Stimulated activated memory B cell treated with anti-CD40 and anti-IgM and Interleukin-4, amounts not matched to agents 10 μg/mL and 1 μg/mL and 100 μg/mL, for 72 hours (primary cell): ENCODE data around the gene OAS2.
"Not testable (repeated sequence)": the region's sequence is repeated elsewhere in the genome, so short reads cannot be mapped to it uniquely, and the experiment has no call there.

Experiments used
- ATAC-seq: fragments of 150-1000 bp; cut with Tn5 transposase; 2 replicates; pipeline ENCODE4 v1.10.0; 2021
- H3K27ac Mint-ChIP-seq: one replicate; pipeline ENCODE4 v1.8.0; 2022; ENCODE audit warnings: mild to moderate bottlenecking, mixed read lengths
- H3K27me3 Mint-ChIP-seq: one replicate; pipeline ENCODE4 v1.8.0; 2022; ENCODE audit warnings: mixed read lengths
- H3K36me3 Mint-ChIP-seq: one replicate; pipeline ENCODE4 v1.8.0; 2022; ENCODE audit warnings: mixed read lengths
- H3K4me1 Mint-ChIP-seq: one replicate; pipeline ENCODE4 v1.8.0; 2022; ENCODE audit warnings: mixed read lengths
- H3K4me3 Mint-ChIP-seq: one replicate; pipeline ENCODE4 v1.8.0; 2022; ENCODE audit warnings: mild to moderate bottlenecking, moderate library complexity, mixed read lengths
- H3K9me3 Mint-ChIP-seq: one replicate; pipeline ENCODE4 v1.8.0; 2022; ENCODE audit warnings: mixed read lengths

The OAS2 gene

DNA sequence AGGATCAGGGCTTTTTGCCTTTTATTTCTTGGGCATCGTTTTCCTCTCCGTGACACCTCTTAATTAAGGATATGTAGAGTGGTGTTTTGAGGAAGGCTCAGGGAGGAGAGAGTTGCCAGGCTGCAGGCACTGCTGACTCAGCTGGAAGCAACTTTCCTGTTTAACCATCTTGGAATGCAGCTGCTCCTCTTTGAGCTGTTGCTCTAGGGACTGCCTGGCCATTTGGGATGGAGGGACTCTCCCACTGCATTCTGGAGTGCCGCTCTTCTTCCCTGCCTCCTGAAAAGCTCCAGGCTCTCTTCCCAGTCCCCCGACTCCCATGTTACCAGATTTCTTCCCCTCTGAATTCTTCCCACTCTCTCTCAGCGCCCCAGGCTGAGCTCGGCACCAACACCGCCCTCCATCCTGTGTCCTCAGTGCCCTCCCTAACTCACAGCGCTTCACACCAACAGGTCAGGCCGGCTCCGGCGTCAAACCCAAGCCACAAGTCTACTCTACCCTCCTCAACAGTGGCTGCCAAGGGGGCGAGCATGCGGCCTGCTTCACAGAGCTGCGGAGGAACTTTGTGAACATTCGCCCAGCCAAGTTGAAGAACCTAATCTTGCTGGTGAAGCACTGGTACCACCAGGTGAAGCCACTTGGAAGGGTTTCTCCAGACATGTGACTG is 34.2 kb upstream of the OAS2 start:
- peaks cover 27% of the 10 kb centered on the region for H3K36me3 Mint-ChIP-seq
- H3K9me3 Mint-ChIP-seq = no peaks in the 10 kb centered on the region
- ATAC-seq = no peak
- no peaks in the 10 kb centered on the region for H3K27me3 Mint-ChIP-seq
- no peak overlapping the region for H3K4me3 Mint-ChIP-seq
- peaks cover 12% of the 10 kb centered on the region for H3K4me1 Mint-ChIP-seq
- no peak overlapping the region for H3K27ac Mint-ChIP-seq

DNA sequence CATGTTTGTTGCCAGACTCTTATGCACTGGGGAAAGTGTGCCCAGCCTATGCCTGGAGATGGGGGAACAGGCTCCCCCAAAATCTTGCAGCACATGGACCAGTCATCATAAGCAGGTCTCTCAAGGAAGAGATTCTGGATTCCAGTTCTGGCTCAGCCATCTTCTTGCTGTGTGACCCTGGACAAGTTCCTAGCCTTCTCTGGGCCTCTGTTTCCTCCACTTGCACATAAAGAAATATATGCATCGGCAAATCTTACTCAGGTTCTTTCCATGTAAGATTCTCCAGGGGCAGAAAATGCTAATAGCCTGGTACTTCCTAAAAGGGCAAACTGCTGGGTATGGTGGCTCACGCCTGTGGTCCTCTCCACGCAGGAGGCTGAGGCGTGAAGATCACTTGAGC is 32.8 kb upstream of the OAS2 start:
- Mint-ChIP-seq H3K4me1 (no peaks in the 10 kb centered on the region), H3K36me3 (peaks cover 33% of the 10 kb centered on the region), H3K4me3 (no peak overlapping the region), H3K27ac (no peak overlapping the region), H3K27me3 (no peaks in the 10 kb centered on the region), H3K9me3 (no peaks in the 10 kb centered on the region)
- ATAC-seq = no peak

DNA sequence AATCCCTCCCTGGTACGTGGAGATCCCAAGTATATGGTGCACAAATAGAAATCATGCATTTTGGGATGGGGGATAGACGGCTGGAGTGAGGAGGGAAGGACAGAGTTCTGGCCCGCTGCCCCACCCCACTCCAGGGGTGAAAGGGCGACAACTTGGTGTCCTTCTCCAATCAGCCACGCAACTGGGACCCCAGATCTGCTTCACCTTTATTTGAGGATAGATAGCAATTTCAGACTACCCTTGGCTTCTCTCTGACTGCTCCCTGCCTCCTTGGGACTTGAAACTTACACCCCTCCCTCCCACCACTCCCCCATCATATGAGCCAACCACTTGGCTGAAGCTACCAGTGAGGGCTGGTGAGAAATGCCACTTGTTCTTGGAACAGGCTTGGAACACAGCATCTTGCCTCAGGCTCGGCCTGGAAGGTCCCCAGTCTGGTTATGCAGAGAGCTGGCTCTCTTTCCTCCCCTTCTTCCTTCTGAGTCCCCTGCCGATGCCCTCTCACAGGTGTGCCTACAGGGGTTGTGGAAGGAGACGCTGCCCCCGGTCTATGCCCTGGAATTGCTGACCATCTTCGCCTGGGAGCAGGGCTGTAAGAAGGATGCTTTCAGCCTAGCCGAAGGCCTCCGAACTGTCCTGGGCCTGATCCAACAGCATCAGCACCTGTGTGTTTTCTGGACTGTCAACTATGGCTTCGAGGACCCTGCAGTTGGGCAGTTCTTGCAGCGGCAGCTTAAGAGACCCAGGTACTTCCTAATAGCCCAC is 31.9 kb upstream of the OAS2 start:
- no peaks in the 10 kb centered on the region for H3K27me3 Mint-ChIP-seq
- H3K4me1 Mint-ChIP-seq = no peaks in the 10 kb centered on the region
- ATAC-seq = no peak
- no peaks in the 10 kb centered on the region for H3K9me3 Mint-ChIP-seq
- H3K36me3 Mint-ChIP-seq = peaks cover 33% of the 10 kb centered on the region
- no peak overlapping the region for H3K27ac Mint-ChIP-seq
- H3K4me3 Mint-ChIP-seq = no peak overlapping the region

DNA sequence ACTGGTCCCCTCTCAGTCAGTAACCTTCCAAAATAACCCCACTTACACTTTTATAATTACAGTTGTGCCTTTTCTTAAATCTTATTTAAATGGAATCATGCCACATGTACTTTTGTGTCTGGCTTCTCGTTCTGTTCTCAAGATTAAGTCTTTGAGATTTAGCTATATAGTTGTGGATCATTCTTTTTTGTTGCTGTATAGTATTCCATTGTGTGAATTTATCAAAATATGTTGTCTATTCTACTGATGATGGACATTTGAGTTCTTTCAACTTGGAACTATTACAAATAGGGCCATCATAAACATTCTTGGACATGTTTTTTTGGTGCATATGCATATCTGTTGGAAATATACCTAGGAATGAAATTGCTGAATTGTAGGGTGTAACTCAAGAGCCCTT is 31.0 kb upstream of the OAS2 start:
- Mint-ChIP-seq H3K9me3 (peaks cover 2% of the 10 kb centered on the region), H3K27ac (no peak overlapping the region), H3K4me1 (no peaks in the 10 kb centered on the region), H3K36me3 (peaks cover 39% of the 10 kb centered on the region), H3K27me3 (no peaks in the 10 kb centered on the region), H3K4me3 (no peak overlapping the region)
- ATAC-seq = no peak

DNA sequence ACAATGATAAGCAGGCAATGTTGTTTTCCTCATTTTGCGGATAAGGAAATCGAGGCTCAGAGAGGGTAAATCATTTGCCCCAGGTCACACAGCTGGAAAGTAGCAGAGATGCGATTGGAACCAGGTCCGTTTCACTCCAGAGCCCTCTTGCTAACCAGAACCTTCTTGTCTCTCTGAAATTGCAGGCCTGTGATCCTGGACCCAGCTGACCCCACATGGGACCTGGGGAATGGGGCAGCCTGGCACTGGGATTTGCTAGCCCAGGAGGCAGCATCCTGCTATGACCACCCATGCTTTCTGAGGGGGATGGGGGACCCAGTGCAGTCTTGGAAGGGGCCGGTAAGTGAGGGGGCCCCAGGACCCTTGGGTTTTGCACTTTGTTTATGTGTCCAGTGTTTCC is 30.6 kb upstream of the OAS2 start:
- Mint-ChIP-seq H3K27me3 (no peaks in the 10 kb centered on the region), H3K27ac (no peak overlapping the region), H3K9me3 (peaks cover 6% of the 10 kb centered on the region), H3K36me3 (peaks cover 44% of the 10 kb centered on the region), H3K4me1 (no peaks in the 10 kb centered on the region), H3K4me3 (no peak overlapping the region)
- ATAC-seq = no peak

DNA sequence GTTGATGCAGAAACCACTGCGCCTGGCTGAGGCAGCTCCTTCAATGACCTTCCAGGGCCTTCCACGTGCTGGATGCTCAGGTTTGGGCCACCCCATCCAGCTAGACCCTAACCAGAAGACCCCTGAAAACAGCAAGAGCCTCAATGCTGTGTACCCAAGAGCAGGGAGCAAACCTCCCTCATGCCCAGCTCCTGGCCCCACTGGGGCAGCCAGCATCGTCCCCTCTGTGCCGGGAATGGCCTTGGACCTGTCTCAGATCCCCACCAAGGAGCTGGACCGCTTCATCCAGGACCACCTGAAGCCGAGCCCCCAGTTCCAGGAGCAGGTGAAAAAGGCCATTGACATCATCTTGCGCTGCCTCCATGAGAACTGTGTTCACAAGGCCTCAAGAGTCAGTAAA is 29.5 kb upstream of the OAS2 start:
- no peaks in the 10 kb centered on the region for H3K27me3 Mint-ChIP-seq
- H3K9me3 Mint-ChIP-seq = peaks cover 9% of the 10 kb centered on the region
- no peak for ATAC-seq
- no peak overlapping the region for H3K27ac Mint-ChIP-seq
- H3K4me3 Mint-ChIP-seq = no peak overlapping the region
- H3K36me3 Mint-ChIP-seq = peaks cover 50% of the 10 kb centered on the region
- no peaks in the 10 kb centered on the region for H3K4me1 Mint-ChIP-seq

DNA sequence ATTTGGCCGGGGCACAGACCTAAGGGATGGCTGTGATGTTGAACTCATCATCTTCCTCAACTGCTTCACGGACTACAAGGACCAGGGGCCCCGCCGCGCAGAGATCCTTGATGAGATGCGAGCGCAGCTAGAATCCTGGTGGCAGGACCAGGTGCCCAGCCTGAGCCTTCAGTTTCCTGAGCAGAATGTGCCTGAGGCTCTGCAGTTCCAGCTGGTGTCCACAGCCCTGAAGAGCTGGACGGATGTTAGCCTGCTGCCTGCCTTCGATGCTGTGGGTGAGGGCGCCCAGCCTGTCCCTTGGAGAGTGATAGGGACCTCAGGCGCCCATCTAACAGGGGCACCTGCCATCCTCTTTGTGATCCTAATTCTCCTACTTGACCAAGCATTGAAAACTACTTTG is 27.6 kb upstream of the OAS2 start:
- Mint-ChIP-seq H3K27ac (no peak overlapping the region), H3K4me1 (no peaks in the 10 kb centered on the region), H3K27me3 (no peaks in the 10 kb centered on the region), H3K36me3 (peaks cover 42% of the 10 kb centered on the region), H3K4me3 (no peak overlapping the region), H3K9me3 (peaks cover 9% of the 10 kb centered on the region)
- ATAC-seq = no peak

DNA sequence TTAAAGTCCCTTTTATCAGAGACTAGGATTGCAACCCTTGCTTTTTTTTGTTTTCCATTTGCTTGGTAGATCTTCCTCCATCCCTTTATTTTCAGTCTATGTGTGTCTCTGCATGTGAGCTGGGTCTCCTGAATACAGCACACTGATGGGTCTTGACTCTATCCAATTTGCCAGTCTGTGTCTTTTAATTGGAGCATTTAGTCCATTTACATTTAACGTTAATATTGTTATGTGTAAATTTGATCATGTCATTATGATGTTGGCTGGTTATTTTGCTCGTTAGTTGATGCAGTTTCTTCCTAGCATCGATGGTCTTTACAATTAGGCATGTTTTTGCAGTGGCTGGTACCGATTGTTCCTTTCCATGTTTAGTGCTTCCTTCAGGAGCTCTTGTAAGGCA is 21.2 kb upstream of the OAS2 start:
- peaks cover 82% of the 10 kb centered on the region for H3K36me3 Mint-ChIP-seq
- not testable (repeated sequence) for H3K27ac Mint-ChIP-seq, H3K4me1 Mint-ChIP-seq

DNA sequence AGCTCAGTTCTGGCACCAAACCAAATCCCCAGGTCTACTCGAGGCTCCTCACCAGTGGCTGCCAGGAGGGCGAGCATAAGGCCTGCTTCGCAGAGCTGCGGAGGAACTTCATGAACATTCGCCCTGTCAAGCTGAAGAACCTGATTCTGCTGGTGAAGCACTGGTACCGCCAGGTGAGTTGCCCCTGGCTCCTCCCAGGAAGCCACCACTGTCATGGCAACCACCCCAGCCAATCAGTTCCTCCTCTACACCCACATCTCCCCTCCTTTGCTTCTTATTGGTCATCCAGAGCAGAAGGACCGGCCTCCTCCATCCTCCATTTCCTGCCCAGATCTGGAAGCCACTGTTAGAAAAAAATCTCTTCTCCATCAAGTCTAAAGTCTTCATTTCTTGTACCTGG is 17.2 kb upstream of the OAS2 start:
- H3K9me3 Mint-ChIP-seq = peaks cover 7% of the 10 kb centered on the region
- ATAC-seq = no peak
- peaks cover 88% of the 10 kb centered on the region for H3K36me3 Mint-ChIP-seq
- H3K4me1 Mint-ChIP-seq = no peaks in the 10 kb centered on the region
- H3K27me3 Mint-ChIP-seq = no peaks in the 10 kb centered on the region
- H3K4me3 Mint-ChIP-seq = no peak overlapping the region
- H3K27ac Mint-ChIP-seq = no peak overlapping the region

More for the DNA sequence above, 21.2 kb upstream of the OAS2 start:
- not testable (repeated sequence) for ATAC-seq, H3K4me3 Mint-ChIP-seq, H3K27me3 Mint-ChIP-seq
- peaks cover 16% of the 10 kb centered on the region for H3K9me3 Mint-ChIP-seq

DNA sequence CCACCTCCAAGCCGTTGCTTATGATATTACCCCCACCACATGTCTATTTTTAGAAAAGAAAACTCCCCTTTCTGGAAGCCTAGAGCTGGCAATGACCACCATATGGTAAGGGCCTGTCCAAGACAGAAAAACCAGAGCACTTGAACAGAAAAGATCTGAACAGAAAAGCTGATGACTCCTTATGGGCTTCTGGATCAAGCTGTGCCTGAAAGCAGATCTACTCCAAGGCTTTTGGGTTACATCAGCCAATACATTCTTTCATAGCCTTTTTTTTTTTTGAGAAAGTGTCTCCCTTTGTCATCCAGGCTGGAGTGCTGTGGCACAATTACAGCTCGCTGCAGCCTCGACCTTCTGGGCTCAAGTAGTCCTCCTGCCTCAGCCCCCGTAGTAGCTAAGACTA is 16.8 kb upstream of the OAS2 start:
- no peak for ATAC-seq
- no peak overlapping the region for H3K27ac Mint-ChIP-seq

DNA sequence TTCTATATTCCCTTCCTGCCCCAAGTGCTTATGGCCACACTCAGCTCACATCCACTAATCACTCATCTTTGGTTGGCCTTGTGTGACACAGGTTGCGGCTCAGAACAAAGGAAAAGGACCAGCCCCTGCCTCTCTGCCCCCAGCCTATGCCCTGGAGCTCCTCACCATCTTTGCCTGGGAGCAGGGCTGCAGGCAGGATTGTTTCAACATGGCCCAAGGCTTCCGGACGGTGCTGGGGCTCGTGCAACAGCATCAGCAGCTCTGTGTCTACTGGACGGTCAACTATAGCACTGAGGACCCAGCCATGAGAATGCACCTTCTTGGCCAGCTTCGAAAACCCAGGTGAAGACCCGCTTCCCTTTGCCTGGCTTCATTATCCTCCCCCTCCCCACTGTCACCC is 15.8 kb upstream of the OAS2 start:
- H3K27ac Mint-ChIP-seq = no peak overlapping the region
- ATAC-seq = no peak
- peaks cover 86% of the 10 kb centered on the region for H3K36me3 Mint-ChIP-seq
- no peaks in the 10 kb centered on the region for H3K4me1 Mint-ChIP-seq
- H3K9me3 Mint-ChIP-seq = peaks cover 7% of the 10 kb centered on the region
- H3K27me3 Mint-ChIP-seq = no peaks in the 10 kb centered on the region
- H3K4me3 Mint-ChIP-seq = no peak overlapping the region

More for the DNA sequence above, 16.8 kb upstream of the OAS2 start:
- peaks cover 88% of the 10 kb centered on the region for H3K36me3 Mint-ChIP-seq
- no peak overlapping the region for H3K4me3 Mint-ChIP-seq
- peaks cover 7% of the 10 kb centered on the region for H3K9me3 Mint-ChIP-seq
- H3K4me1 Mint-ChIP-seq = no peaks in the 10 kb centered on the region
- no peaks in the 10 kb centered on the region for H3K27me3 Mint-ChIP-seq

DNA sequence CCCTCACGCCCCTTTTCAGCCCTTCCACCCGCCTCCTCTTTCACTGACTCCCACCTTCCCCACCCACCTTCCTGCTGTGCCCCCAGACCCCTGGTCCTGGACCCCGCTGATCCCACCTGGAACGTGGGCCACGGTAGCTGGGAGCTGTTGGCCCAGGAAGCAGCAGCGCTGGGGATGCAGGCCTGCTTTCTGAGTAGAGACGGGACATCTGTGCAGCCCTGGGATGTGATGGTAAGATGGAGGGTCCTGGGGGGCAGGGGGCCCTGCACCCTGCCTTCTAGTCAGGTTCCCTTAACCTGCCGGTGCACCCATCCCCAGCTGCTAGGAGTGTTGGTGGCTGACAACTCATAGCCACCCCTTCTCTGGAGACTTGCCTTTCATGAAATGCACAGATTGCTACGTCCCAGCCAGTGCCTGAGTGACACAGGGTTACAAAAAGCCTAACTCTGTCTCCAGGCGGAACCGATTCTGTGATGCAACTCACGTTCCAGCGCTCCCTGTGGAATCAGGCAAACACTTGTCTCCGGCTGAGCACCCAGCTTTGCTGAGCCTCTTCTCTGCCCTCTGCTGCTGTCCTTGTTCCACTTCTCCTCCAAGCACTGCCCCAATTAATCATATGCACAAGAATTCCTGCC is 15.0 kb upstream of the OAS2 start:
- ATAC-seq = no peak
- Mint-ChIP-seq H3K9me3 (peaks cover 4% of the 10 kb centered on the region), H3K4me1 (no peaks in the 10 kb centered on the region), H3K27ac (no peak overlapping the region), H3K27me3 (no peaks in the 10 kb centered on the region), H3K36me3 (peaks cover 83% of the 10 kb centered on the region), H3K4me3 (no peak overlapping the region)

DNA sequence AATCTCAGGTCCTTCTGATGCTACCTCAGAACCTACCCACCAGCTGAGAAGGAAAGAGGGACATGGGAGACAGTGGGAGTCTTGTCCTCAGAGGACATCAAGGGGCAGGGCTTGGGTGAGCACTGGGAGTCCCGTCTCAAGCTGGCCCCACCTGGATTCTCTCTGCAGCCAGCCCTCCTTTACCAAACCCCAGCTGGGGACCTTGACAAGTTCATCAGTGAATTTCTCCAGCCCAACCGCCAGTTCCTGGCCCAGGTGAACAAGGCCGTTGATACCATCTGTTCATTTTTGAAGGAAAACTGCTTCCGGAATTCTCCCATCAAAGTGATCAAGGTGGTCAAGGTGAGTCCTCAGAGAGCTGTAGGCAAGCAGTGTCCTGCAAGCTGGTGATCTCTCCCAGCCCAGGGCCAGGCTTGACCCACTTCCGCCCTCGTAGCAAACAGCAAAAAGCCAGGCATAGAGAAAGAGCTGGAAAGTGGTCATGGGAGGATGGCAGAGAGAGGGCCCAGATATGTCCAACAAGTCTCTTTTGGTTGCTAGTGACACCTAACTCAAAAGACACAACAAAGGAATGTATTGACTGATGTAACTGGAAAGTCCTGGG is 14.2 kb upstream of the OAS2 start:
- Mint-ChIP-seq H3K4me3 (no peak overlapping the region), H3K36me3 (peaks cover 75% of the 10 kb centered on the region), H3K4me1 (no peaks in the 10 kb centered on the region), H3K27me3 (no peaks in the 10 kb centered on the region), H3K9me3 (peaks cover 4% of the 10 kb centered on the region), H3K27ac (no peak overlapping the region)
- no peak for ATAC-seq

DNA sequence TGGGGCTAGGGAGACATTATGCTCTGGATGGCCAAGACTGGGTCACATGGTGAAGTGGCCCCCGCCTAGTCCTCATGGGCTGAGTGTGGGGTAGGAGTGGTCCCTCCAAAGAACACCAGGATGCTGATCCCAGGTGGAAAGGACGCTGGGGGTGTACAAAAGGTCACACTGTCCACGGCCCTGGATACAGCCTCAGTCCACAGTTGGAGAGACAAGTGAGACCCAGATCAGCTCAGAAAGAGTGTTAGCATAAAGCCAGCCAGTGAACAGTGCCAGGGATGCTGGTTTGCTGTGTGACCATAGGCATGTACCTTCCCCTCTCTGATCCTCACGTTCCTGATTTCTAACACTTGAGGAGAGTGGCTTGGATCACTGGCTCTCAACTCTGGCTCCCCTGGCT is 13.4 kb upstream of the OAS2 start:
- Mint-ChIP-seq H3K4me1 (no peaks in the 10 kb centered on the region), H3K27me3 (no peaks in the 10 kb centered on the region), H3K4me3 (no peak overlapping the region), H3K9me3 (no peaks in the 10 kb centered on the region), H3K36me3 (peaks cover 69% of the 10 kb centered on the region), H3K27ac (no peak overlapping the region)
- no peak for ATAC-seq

DNA sequence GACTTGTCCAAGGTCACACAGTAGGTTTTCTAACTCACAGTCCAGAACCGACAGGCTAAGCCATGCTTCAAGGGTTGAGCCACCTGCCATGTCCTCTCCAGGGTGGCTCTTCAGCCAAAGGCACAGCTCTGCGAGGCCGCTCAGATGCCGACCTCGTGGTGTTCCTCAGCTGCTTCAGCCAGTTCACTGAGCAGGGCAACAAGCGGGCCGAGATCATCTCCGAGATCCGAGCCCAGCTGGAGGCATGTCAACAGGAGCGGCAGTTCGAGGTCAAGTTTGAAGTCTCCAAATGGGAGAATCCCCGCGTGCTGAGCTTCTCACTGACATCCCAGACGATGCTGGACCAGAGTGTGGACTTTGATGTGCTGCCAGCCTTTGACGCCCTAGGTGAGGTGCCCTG is 12.7 kb upstream of the OAS2 start:
- Mint-ChIP-seq H3K27me3 (no peaks in the 10 kb centered on the region), H3K27ac (no peak overlapping the region), H3K4me3 (no peak overlapping the region), H3K9me3 (no peaks in the 10 kb centered on the region), H3K36me3 (peaks cover 67% of the 10 kb centered on the region), H3K4me1 (no peaks in the 10 kb centered on the region)
- ATAC-seq = no peak
